HEK293 (cell line): ENCODE results near the gene GFOD1.

ENCODE experiments used
- CTCF ChIA-PET: fragments of 350-600 bp; formaldehyde crosslinking; extraction: SDS; loops from one replicate; lab custom pipeline; 2021; ENCODE audit warnings: antibody characterized with exemption; lab: Yijun Ruan, JAX
- POLR2A ChIA-PET: fragments of 300-600 bp; formaldehyde crosslinking; extraction: SDS; loops from one replicate; lab custom pipeline; 2020; ENCODE audit warnings: antibody characterized with exemption, inconsistent platforms; lab: Yijun Ruan, JAX
- H3K27ac ChIP-seq: fragments of 200-500 bp; sonication (Bioruptor generic); 2 replicates; pipeline ENCODE4 v1.5.1; 2014; ENCODE audit warnings: low read depth, low read length, control low read depth, inconsistent platforms; ENCODE audit errors: extremely low read depth
- H3K36me3 ChIP-seq, 2 experiments: fragments of 200-500 bp in 1 of 2; sonication (Bioruptor generic) in 1 of 2; 1 replicate in 1 of 2; 2 replicates in 1 of 2; pipeline ENCODE4 v1.5.1; 2014 to 2017; ENCODE audit warnings: inconsistent platforms in 2 of 2, low read length in 2 of 2; ENCODE audit not compliant: control insufficient read depth in 2 of 2, insufficient read depth in 1 of 2
- H3K4me1 ChIP-seq: fragments of 200-500 bp; sonication (Bioruptor generic); 2 replicates; pipeline ENCODE4 v1.5.1; 2014; ENCODE audit warnings: mild to moderate bottlenecking, low read length, inconsistent platforms; ENCODE audit not compliant: control insufficient read depth, insufficient read depth
- H3K4me3 ChIP-seq: 2 replicates; pipeline ENCODE4 v1.5.1; 2011; ENCODE audit warnings: low read depth, mild to moderate bottlenecking, control low read depth, low read length, moderate library complexity
- H3K9me3 ChIP-seq: fragments of 200-500 bp; sonication (Bioruptor generic); 2 replicates; pipeline ENCODE4 v1.5.1; 2014; ENCODE audit warnings: low read depth, low read length, inconsistent platforms; ENCODE audit not compliant: control insufficient read depth, insufficient read depth
- AEBP2 ChIP-seq: fragments of 450-650 bp; formaldehyde crosslinking; IDR thresholded peaks from 2 replicates; pipeline ENCODE4 v1.5.1; 2016; ENCODE audit warnings: missing biosample characterization, missing genetic modification characterization, borderline replicate concordance
- CTCF ChIP-seq: fragments of 450-650 bp; formaldehyde crosslinking; IDR thresholded peaks from 2 replicates; pipeline ENCODE4 v1.5.1; 2016; ENCODE audit warnings: missing biosample characterization, missing genetic modification characterization
- KLF1 ChIP-seq: fragments of 450-650 bp; formaldehyde crosslinking; IDR thresholded peaks from 2 replicates; pipeline ENCODE4 v1.5.1; 2016; ENCODE audit warnings: missing biosample characterization, missing genetic modification characterization
- KLF10 ChIP-seq: fragments of 450-650 bp; IDR thresholded peaks from 2 replicates; pipeline ENCODE4 v1.5.1; 2018; ENCODE audit warnings: missing biosample characterization, mild to moderate bottlenecking, missing genetic modification characterization
- KLF9 ChIP-seq: fragments of 450-650 bp; formaldehyde crosslinking; IDR thresholded peaks from 2 replicates; pipeline ENCODE4 v1.5.1; 2016; ENCODE audit warnings: missing biosample characterization, missing genetic modification characterization, low read depth
- TSHZ1 ChIP-seq: fragments of 450-650 bp; formaldehyde crosslinking; IDR thresholded peaks from 2 replicates; pipeline ENCODE4 v1.5.1; 2016; ENCODE audit warnings: missing biosample characterization, missing genetic modification characterization, borderline replicate concordance
- ZBTB17 ChIP-seq: fragments of 450-650 bp; formaldehyde crosslinking; IDR thresholded peaks from 2 replicates; pipeline ENCODE4 v1.5.1; 2016; ENCODE audit warnings: missing biosample characterization, missing genetic modification characterization
- ZBTB20 ChIP-seq: fragments of 450-650 bp; formaldehyde crosslinking; IDR thresholded peaks from 2 replicates; pipeline ENCODE4 v1.5.1; 2016; ENCODE audit warnings: missing biosample characterization, missing genetic modification characterization
- ZBTB7A ChIP-seq: fragments of 450-650 bp; formaldehyde crosslinking; IDR thresholded peaks from 2 replicates; pipeline ENCODE4 v1.5.1; 2016; ENCODE audit warnings: low read depth, missing biosample characterization, missing genetic modification characterization
- ZNF138 ChIP-seq: fragments of 450-650 bp; formaldehyde crosslinking; IDR thresholded peaks from 2 replicates; pipeline ENCODE4 v1.5.1; 2016; ENCODE audit warnings: missing biosample characterization, missing genetic modification characterization, borderline replicate concordance
- ZNF148 ChIP-seq: fragments of 450-650 bp; formaldehyde crosslinking; IDR thresholded peaks from 2 replicates; pipeline ENCODE4 v1.5.0; 2017; ENCODE audit warnings: missing biosample characterization, missing genetic modification characterization, borderline replicate concordance
- ZNF175 ChIP-seq: fragments of 450-650 bp; formaldehyde crosslinking; IDR thresholded peaks from 2 replicates; pipeline ENCODE4 v1.5.1; 2016; ENCODE audit warnings: missing biosample characterization, missing genetic modification characterization
- ZNF18 ChIP-seq: fragments of 450-650 bp; formaldehyde crosslinking; IDR thresholded peaks from 2 replicates; pipeline ENCODE4 v1.5.1; 2016; ENCODE audit warnings: missing biosample characterization, missing genetic modification characterization
- ZNF433 ChIP-seq: fragments of 450-650 bp; formaldehyde crosslinking; IDR thresholded peaks from 2 replicates; pipeline ENCODE4 v1.5.1; 2016; ENCODE audit warnings: missing biosample characterization, missing genetic modification characterization, low read depth
- ZNF48 ChIP-seq: fragments of 450-650 bp; formaldehyde crosslinking; IDR thresholded peaks from 2 replicates; pipeline ENCODE4 v1.5.1; 2016; ENCODE audit warnings: missing biosample characterization, missing genetic modification characterization
- ZNF544 ChIP-seq: fragments of 450-650 bp; formaldehyde crosslinking; IDR thresholded peaks from 2 replicates; pipeline ENCODE4 v1.5.0; 2017; ENCODE audit warnings: missing biosample characterization, missing genetic modification characterization
- ZNF600 ChIP-seq: fragments of 450-650 bp; formaldehyde crosslinking; IDR thresholded peaks from 2 replicates; pipeline ENCODE4 v1.5.1; 2016; ENCODE audit warnings: missing biosample characterization, missing genetic modification characterization
- ZNF621 ChIP-seq: fragments of 450-650 bp; formaldehyde crosslinking; IDR thresholded peaks from 2 replicates; pipeline ENCODE4 v1.5.1; 2017; ENCODE audit warnings: missing biosample characterization, missing genetic modification characterization
- ZNF692 ChIP-seq: fragments of 450-650 bp; formaldehyde crosslinking; IDR thresholded peaks from 2 replicates; pipeline ENCODE4 v1.5.1; 2016; ENCODE audit warnings: missing biosample characterization, missing genetic modification characterization
- ZNF704 ChIP-seq: fragments of 450-650 bp; formaldehyde crosslinking; IDR thresholded peaks from 2 replicates; pipeline ENCODE4 v1.5.1; 2016; ENCODE audit warnings: missing biosample characterization, missing genetic modification characterization
- ZNF843 ChIP-seq: fragments of 450-650 bp; formaldehyde crosslinking; IDR thresholded peaks from 2 replicates; pipeline ENCODE4 v1.5.1; 2016; ENCODE audit warnings: missing biosample characterization, missing genetic modification characterization

GFOD1 gene

GRCh38 chr6:13358511-13358910 lies 128.9 kb downstream of the GFOD1 start:
- no peaks in the 10 kb centered on the region for H3K36me3 ChIP-seq
- CTCF ChIA-PET = interaction anchor here (0.9 to 2.6 kb wide), 3 partner anchors 216 to 267 kb away, joined by 3 to 9 read pairs (median 4); partner anchors contain the start of gene SIRT5
- POLR2A ChIA-PET = no interaction called here
- H3K4me1 ChIP-seq = no peaks in the 10 kb centered on the region
- H3K9me3 ChIP-seq = no peaks in the 10 kb centered on the region
- H3K4me3 ChIP-seq = no peak overlapping the region
- no peak overlapping the region for H3K27ac ChIP-seq
- TF ChIP-seq ZNF600 (tag by site-specific recombination) (no peak), KLF10 (tag by site-specific recombination) (no peak), ZBTB7A (no peak), CTCF (tag by site-specific recombination) (no peak)

GRCh38 chr6:13357551-13358075 lies 129.8 kb downstream of the GFOD1 start:
- Histone ChIP-seq H3K4me1 (no peaks in the 10 kb centered on the region), H3K4me3 (no peak overlapping the region), H3K36me3 (no peaks in the 10 kb centered on the region), H3K9me3 (no peaks in the 10 kb centered on the region), H3K27ac (no peak overlapping the region)
- ChIA-PET CTCF (interaction anchor here (0.6 to 2.6 kb wide), 7 partner anchors 38 to 1891 kb away, joined by 3 to 9 read pairs (median 3); partner anchors contain the start of gene SIRT5), POLR2A (no interaction called here)
- TF ChIP-seq AEBP2 (tag by site-specific recombination) (no peak), ZNF544 (tag by site-specific recombination) (no peak), ZBTB17 (no peak), ZNF148 (no peak), ZNF433 (tag by site-specific recombination) (no peak), ZNF843 (no peak), ZNF175 (tag by site-specific recombination) (no peak), ZNF18 (tag by site-specific recombination) (no peak), ZNF704 (tag by site-specific recombination) (no peak), KLF1 (tag by site-specific recombination) (no peak), ZNF621 (tag by site-specific recombination) (no peak), ZNF48 (tag by site-specific recombination) (no peak), KLF9 (tag by site-specific recombination) (no peak), ZNF692 (tag by site-specific recombination) (no peak), ZBTB20 (tag by site-specific recombination) (no peak), ZNF138 (tag by site-specific recombination) (no peak), TSHZ1 (tag by site-specific recombination) (no peak)
